Suprapubic skin (tissue), 4 donors: ENCODE measurements around the gene MZB1. TPM values are rescaled to one million over a fixed set of nuclear protein-coding genes. Genes with fewer than 3 reads are reported as not detected.
A peak's percentile ranks its signal among the peaks of the same experiment; 100 is the strongest.

Experiments
- DNase-seq, 2 donors: peaks; one replicate each; pipeline ENCODE4 v3.0.0-alpha.2; 2019; ENCODE audit warnings: low spot score in 2 of 2
- H3K27ac ChIP-seq: fragments of 200-600 bp; sonication (generic); one replicate; pipeline ENCODE4 v1.5.1; 2019
- H3K27me3 ChIP-seq: fragments of 200-600 bp; sonication (generic); one replicate; pipeline ENCODE4 v1.5.1; 2019
- H3K36me3 ChIP-seq: fragments of 200-600 bp; sonication (generic); one replicate; pipeline ENCODE4 v1.5.1; 2019
- H3K4me1 ChIP-seq: fragments of 200-600 bp; sonication (generic); one replicate; pipeline ENCODE4 v1.5.1; 2019
- H3K4me3 ChIP-seq: fragments of 200-600 bp; sonication (generic); one replicate; pipeline ENCODE4 v1.5.1; 2019; ENCODE audit warnings: mild to moderate bottlenecking
- H3K9me3 ChIP-seq: fragments of 200-600 bp; sonication (generic); one replicate; pipeline ENCODE4 v1.5.1; 2019
- CTCF ChIP-seq, 2 donors: fragments of 200-600 bp in 1 of 2; fragments of 450-650 bp in 1 of 2; sonication (generic) in 1 of 2; IDR thresholded peaks; one replicate each; pipeline ENCODE4 v1.5.1; 2016 to 2019; ENCODE audit warnings: antibody characterized with exemption in 2 of 2, mild to moderate bottlenecking in 1 of 2, moderate library complexity in 1 of 2
- EP300 ChIP-seq: sonication (generic); formaldehyde crosslinking; IDR thresholded peaks from one replicate; pipeline ENCODE4 v1.6.1; 2017; ENCODE audit warnings: antibody characterized with exemption
- POLR2A ChIP-seq, 2 donors: fragments of 450-650 bp; IDR thresholded peaks; one replicate each; pipeline ENCODE4 v1.6.1; 2017; ENCODE audit warnings: antibody characterized with exemption in 2 of 2, mild to moderate bottlenecking in 2 of 2, moderate library complexity in 2 of 2
- POLR2AphosphoS5 ChIP-seq, 3 donors: sonication (generic); formaldehyde crosslinking; IDR thresholded peaks; one replicate each; pipeline ENCODE4 v1.6.1; 2017; ENCODE audit warnings: antibody characterized with exemption in 3 of 3
- WGBS: methylation state at CpG from one replicate; pipeline ENCODE4 v1.1.5; 2018; 5-methylcytosine and 5-hydroxymethylcytosine counted together
- total RNA-seq, 4 donors: library from RNA; depleted of rRNA; stranded (reverse); fragments of >200 nt; gene quantifications; one replicate each; pipeline ENCODE4 v1.1.0, GENCODE V29; 2016

Gene MZB1
- total RNA-seq, 4 donors from 2014 or later: not detected

- Histone ChIP-seq H3K36me3 (peaks cover 8% of the 10 kb centered on the region), H3K27me3 (no peaks in the 10 kb centered on the region), H3K4me3 (no peak overlapping the region), H3K9me3 (no peaks in the 10 kb centered on the region), H3K4me1 (peaks cover 27% of the 10 kb centered on the region), H3K27ac (no peak overlapping the region)
- TF ChIP-seq POLR2A (IDR thresholded peaks at IDR 0.05) (no peak), POLR2AphosphoS5 (IDR thresholded peaks at IDR 0.05) (no peak), CTCF (IDR thresholded peaks at IDR 0.05) (no peak), EP300 (no peak)
- WGBS: 65% methylated on average over 47 of the region's 47 CpGs
- peak; percentile 63 to 73 for DNase-seq
Observed at GRCh38 chr5:139378101-139378825, 11.4 kb downstream of the MZB1 start.

GRCh38 chr5:139377226-139377625 is 12.5 kb downstream of the MZB1 start:
- H3K36me3 ChIP-seq: peaks cover 8% of the 10 kb centered on the region
- WGBS: 92% methylated on average over 3 of the region's 3 CpGs
- no peak overlapping the region for H3K27ac ChIP-seq
- TF ChIP-seq POLR2A (IDR thresholded peaks at IDR 0.05): no peak
- TF ChIP-seq EP300: no peak
- no peak for TF ChIP-seq CTCF (IDR thresholded peaks at IDR 0.05)
- no peak for TF ChIP-seq POLR2AphosphoS5 (IDR thresholded peaks at IDR 0.05)
- peak; percentile 43 to 50 for DNase-seq
- no peaks in the 10 kb centered on the region for H3K9me3 ChIP-seq
- no peaks in the 10 kb centered on the region for H3K27me3 ChIP-seq
- peaks cover 21% of the 10 kb centered on the region for H3K4me1 ChIP-seq
- H3K4me3 ChIP-seq: no peak overlapping the region

- TF ChIP-seq POLR2A (IDR thresholded peaks at IDR 0.05): no peak
- no peak for TF ChIP-seq POLR2AphosphoS5 (IDR thresholded peaks at IDR 0.05)
- TF ChIP-seq CTCF (IDR thresholded peaks at IDR 0.05): no peak
- no peak for TF ChIP-seq EP300
- no peaks in the 10 kb centered on the region for H3K27me3 ChIP-seq
- H3K9me3 ChIP-seq: no peaks in the 10 kb centered on the region
- H3K36me3 ChIP-seq: peaks cover 15% of the 10 kb centered on the region
- WGBS: 88% methylated on average over 7 of the region's 7 CpGs
- H3K4me1 ChIP-seq: peaks cover 21% of the 10 kb centered on the region
- DNase-seq: no peak
- no peak overlapping the region for H3K27ac ChIP-seq
- H3K4me3 ChIP-seq: no peak overlapping the region
Observed at GRCh38 chr5:139376364-139376763, 13.3 kb downstream of the MZB1 start.

DNA sequence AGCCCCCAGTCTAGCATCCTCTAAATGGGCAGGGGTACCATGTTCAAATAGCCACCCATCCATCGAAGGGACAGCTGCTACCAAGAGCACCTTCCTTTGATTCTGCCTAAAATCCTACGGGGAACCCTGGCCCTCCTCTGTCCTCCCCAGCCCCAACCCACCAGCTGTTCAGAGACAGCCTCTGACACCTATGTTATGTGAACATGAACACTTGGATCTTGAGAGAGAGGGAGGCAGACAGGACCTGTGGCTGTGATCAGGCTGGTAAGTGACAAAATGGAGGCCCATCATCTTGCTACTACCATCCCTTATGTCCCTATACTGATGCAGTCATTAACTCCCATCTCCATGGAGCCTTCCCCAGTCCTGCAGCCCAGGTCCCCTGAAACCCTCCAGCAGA is 14.8 kb downstream of the MZB1 start:
- no peaks in the 10 kb centered on the region for H3K9me3 ChIP-seq
- peaks cover 21% of the 10 kb centered on the region for H3K4me1 ChIP-seq
- peaks cover 30% of the 10 kb centered on the region for H3K36me3 ChIP-seq
- TF ChIP-seq CTCF (IDR thresholded peaks at IDR 0.05): no peak
- TF ChIP-seq EP300: no peak
- TF ChIP-seq POLR2A (IDR thresholded peaks at IDR 0.05): no peak
- TF ChIP-seq POLR2AphosphoS5 (IDR thresholded peaks at IDR 0.05): no peak
- WGBS: 100% methylated on average over 2 of the region's 2 CpGs
- H3K27me3 ChIP-seq: no peaks in the 10 kb centered on the region
- no peak overlapping the region for H3K27ac ChIP-seq
- no peak for DNase-seq
- H3K4me3 ChIP-seq: no peak overlapping the region

DNA sequence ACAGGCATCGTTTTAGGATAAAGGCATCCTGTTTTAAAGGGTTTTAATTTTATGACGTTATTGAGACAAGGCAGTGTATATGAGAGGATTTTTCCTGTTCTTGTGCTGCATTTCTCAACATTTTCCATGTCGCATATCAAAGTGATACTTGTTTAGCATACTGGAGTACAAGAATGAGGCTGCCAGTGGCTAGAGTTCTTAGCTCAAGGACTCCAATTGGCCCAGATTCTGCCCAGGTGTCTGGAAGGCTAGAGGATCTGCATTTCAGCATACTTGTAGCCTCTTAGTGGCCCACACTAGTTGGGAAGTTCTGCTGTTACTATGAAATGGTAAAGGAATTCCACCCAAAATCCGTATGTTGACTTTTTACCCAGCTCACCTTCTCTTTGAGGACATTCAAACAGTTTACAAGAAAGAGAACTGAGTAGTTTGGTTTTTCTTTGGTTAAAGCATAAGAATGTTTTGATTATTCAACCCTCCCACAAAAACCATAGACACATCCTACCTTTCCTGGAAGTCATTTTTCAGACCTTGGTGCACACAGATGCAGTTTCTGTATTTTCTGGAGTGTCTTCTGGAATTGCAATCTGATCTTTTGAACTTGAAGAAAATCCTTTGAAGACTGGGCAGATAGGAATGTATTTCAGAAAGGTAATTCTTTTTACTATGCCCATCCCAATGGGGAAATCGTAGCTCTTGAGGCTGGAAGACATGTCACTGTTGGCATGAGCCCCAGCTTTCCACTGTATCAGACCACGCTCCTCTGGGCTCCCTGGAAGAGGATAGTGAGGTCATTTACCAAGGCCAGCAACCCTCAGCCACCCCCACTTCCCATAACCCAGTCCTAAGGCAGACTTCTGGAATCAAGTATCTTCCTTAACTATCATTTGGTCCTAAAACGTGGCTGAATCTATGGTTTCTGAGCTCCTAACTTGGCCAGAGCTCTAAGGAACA is 18.0 kb downstream of the MZB1 start:
- TF ChIP-seq POLR2AphosphoS5 (IDR thresholded peaks at IDR 0.05) (no peak), POLR2A (IDR thresholded peaks at IDR 0.05) (no peak), EP300 (no peak), CTCF (IDR thresholded peaks at IDR 0.05) (no peak)
- Histone ChIP-seq H3K27ac (no peak overlapping the region), H3K27me3 (no peaks in the 10 kb centered on the region), H3K36me3 (peaks cover 57% of the 10 kb centered on the region), H3K4me1 (peaks cover 11% of the 10 kb centered on the region), H3K9me3 (no peaks in the 10 kb centered on the region), H3K4me3 (no peak overlapping the region)
- DNase-seq: no peak
- 81% methylated on average over 7 of the region's 7 CpGs for WGBS
